ENCODE data around the gene DNAL4.

The DNAL4 gene

GRCh38 chr22:38793721-38794466, at the start of gene DNAL4:
TSS of gene DNAL4 (minus strand) at chr22:38794143. CDS start at chr22:38782731, 11,412 bp downstream.
- peak within 1 kb of the TSS; percentile 81 for H3K4me3 ChIP-seq (ENCODE audit: low read depth, low read length)
- TF ChIP-seq CTCF (IDR thresholded peaks at IDR 0.05; ENCODE audit: control insufficient read depth, extremely low read depth, insufficient read depth), result no peak
- DNase-seq (ENCODE audit: low read depth), result peak; percentile 94

- peak; percentile 15 for DNase-seq (ENCODE audit: low read depth)
- peak overlapping the region; percentile 55 for H3K4me3 ChIP-seq (ENCODE audit: low read depth, low read length)
- peak; percentile 49 for TF ChIP-seq CTCF (IDR thresholded peaks at IDR 0.05; ENCODE audit: control insufficient read depth, extremely low read depth, insufficient read depth)
Measured at GRCh38 chr22:38843201-38843656, 49.3 kb upstream of the DNAL4 start.

- H3K4me3 ChIP-seq (ENCODE audit: low read depth, low read length), result peak overlapping the region; percentile 55
- TF ChIP-seq CTCF (IDR thresholded peaks at IDR 0.05; ENCODE audit: control insufficient read depth, extremely low read depth, insufficient read depth), result no peak
- no peak for DNase-seq (ENCODE audit: low read depth)
Measured at GRCh38 chr22:38842512-38843200, 48.7 kb upstream of the DNAL4 start.

GRCh38 chr22:38841635-38842034, 47.7 kb upstream of the DNAL4 start:
- TF ChIP-seq CTCF (IDR thresholded peaks at IDR 0.05; ENCODE audit: control insufficient read depth, extremely low read depth, insufficient read depth), result no peak
- H3K4me3 ChIP-seq (ENCODE audit: low read depth, low read length), result no peak overlapping the region
- DNase-seq (ENCODE audit: low read depth), result no peak

- no peak for DNase-seq (ENCODE audit: low read depth)
- TF ChIP-seq CTCF (IDR thresholded peaks at IDR 0.05; ENCODE audit: control insufficient read depth, extremely low read depth, insufficient read depth), result no peak
- no peak overlapping the region for H3K4me3 ChIP-seq (ENCODE audit: low read depth, low read length)
Measured at GRCh38 chr22:38841211-38841610, 47.3 kb upstream of the DNAL4 start.

GRCh38 chr22:38840129-38840528, 46.2 kb upstream of the DNAL4 start:
- H3K4me3 ChIP-seq (ENCODE audit: low read depth, low read length), result no peak overlapping the region
- no peak for TF ChIP-seq CTCF (IDR thresholded peaks at IDR 0.05; ENCODE audit: control insufficient read depth, extremely low read depth, insufficient read depth)
- DNase-seq (ENCODE audit: low read depth), result no peak
